HG03558 (cell line): Measurements from ENCODE around the gene CAPNS2.

Source experiments
- ATAC-seq: cut with Tn5 transposase; IDR thresholded peaks from one replicate; pipeline ENCODE4 v1.9.1; 2021; ENCODE audit warnings: moderate number of reproducible peaks; ENCODE audit not compliant: unreplicated experiment; ENCODE audit errors: extremely low read depth

Gene CAPNS2

GRCh38 chr16:55566432-55567175, at the start of gene CAPNS2:
TSS of gene CAPNS2 (plus strand) at chr16:55566684. CDS start at chr16:55566757, 73 bp downstream.
- ATAC-seq, result no peak

- no peak for ATAC-seq
These were observed 44.7 kb upstream of the CAPNS2 start for GRCh38 chr16:55521792-55522191.

- no peak for ATAC-seq
These were observed 40.0 kb upstream of the CAPNS2 start for GRCh38 chr16:55526441-55526840.

GRCh38 chr16:55527885-55528284, 38.6 kb upstream of the CAPNS2 start:
- ATAC-seq, result no peak

- ATAC-seq, result no peak
These were observed 37.5 kb upstream of the CAPNS2 start for GRCh38 chr16:55529018-55529417.

- no peak for ATAC-seq
These were observed 36.1 kb upstream of the CAPNS2 start for GRCh38 chr16:55530316-55530856.

- ATAC-seq, result no peak
These were observed 34.3 kb upstream of the CAPNS2 start for GRCh38 chr16:55532227-55532626.

- ATAC-seq, result no peak
These were observed 31.7 kb upstream of the CAPNS2 start for GRCh38 chr16:55534756-55535155.

GRCh38 chr16:55539049-55539448, 27.4 kb upstream of the CAPNS2 start:
- ATAC-seq, result no peak

GRCh38 chr16:55539488-55539887, 27.0 kb upstream of the CAPNS2 start:
- ATAC-seq, result no peak

- ATAC-seq, result no peak
These were observed 26.3 kb upstream of the CAPNS2 start for GRCh38 chr16:55540221-55540620.

- ATAC-seq, result no peak
These were observed 23.9 kb upstream of the CAPNS2 start for GRCh38 chr16:55542459-55543082.

- ATAC-seq, result no peak
These were observed 23.0 kb upstream of the CAPNS2 start for GRCh38 chr16:55543472-55543871.

GRCh38 chr16:55552621-55553020, 13.9 kb upstream of the CAPNS2 start:
- no peak for ATAC-seq

GRCh38 chr16:55555436-55555835, 11.0 kb upstream of the CAPNS2 start:
- no peak for ATAC-seq

GRCh38 chr16:55557186-55557585, 9.3 kb upstream of the CAPNS2 start:
- ATAC-seq, result no peak

- ATAC-seq, result no peak
These were observed 7.3 kb upstream of the CAPNS2 start for GRCh38 chr16:55559233-55559632.

GRCh38 chr16:55559933-55560516, 6.5 kb upstream of the CAPNS2 start:
- ATAC-seq, result no peak

GRCh38 chr16:55561319-55561848, 5.1 kb upstream of the CAPNS2 start:
- no peak for ATAC-seq

GRCh38 chr16:55562936-55563335, 3.5 kb upstream of the CAPNS2 start:
- ATAC-seq, result no peak

GRCh38 chr16:55563797-55564196, 2.7 kb upstream of the CAPNS2 start:
- ATAC-seq, result no peak
